Epithelial cell of prostate (primary cell): Measurements from ENCODE around the gene MIPOL1.
A peak's percentile ranks its signal among the peaks of the same experiment; 100 is the strongest.
"Not testable (repeated sequence)": the region's sequence is repeated elsewhere in the genome, so short reads cannot be mapped to it uniquely, and the experiment has no call there.

Source experiments
- DNase-seq: peaks from one replicate; pipeline ENCODE4 v3.0.0-alpha.2; 2011; ENCODE audit warnings: low read depth, low spot score
- H3K27ac ChIP-seq: fragments of 450-650 bp; 2 replicates; pipeline ENCODE4 v1.5.1; 2017; ENCODE audit warnings: mild to moderate bottlenecking

Gene MIPOL1

GRCh38 chr14:37428954-37429353 is 231.2 kb downstream of the MIPOL1 start:
- peak overlapping the region; percentile 39 for H3K27ac ChIP-seq
- no peak for DNase-seq

DNA sequence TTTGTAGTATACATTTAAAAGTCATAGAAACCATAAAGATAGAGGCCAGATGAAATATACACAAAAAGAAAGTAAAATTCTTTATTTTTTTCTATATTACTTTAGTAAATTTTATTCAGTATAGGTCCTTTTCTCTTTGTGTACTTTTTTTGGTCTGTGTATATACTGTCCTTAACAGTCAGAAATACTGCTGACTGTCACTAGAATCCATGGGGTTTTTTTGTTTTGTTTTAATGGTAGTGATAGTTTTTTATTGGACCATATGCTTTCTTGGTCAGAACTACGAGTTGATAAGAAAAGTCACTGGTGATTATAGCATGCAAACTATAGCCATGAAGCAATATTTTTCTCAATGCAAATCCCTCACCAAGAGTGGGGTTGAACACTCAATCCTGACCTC is 231.9 kb downstream of the MIPOL1 start:
- H3K27ac ChIP-seq: peak overlapping the region; percentile 39
- DNase-seq: no peak

DNA sequence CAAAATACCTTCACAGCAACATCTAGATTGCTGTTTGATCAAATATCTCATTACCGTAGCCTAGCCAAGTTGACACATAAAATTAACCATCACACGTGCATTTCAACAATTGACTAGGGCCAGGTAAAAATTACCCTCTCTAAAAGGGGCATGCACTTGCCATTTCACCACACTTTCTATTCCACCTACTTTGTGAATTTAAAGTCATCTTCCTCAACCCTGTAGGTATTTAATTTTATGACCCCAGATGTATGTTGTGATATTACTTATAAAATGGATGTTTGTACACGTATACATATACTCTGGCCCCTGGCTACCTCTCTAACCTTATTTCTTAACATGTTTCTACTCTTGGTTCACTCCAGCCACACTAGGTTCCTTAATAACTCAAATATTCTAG is 237.1 kb downstream of the MIPOL1 start:
- no peak for DNase-seq
- H3K27ac ChIP-seq: no peak overlapping the region

- DNase-seq: peak; percentile 20
- no peak overlapping the region for H3K27ac ChIP-seq
Observed at GRCh38 chr14:37436519-37436918, 238.8 kb downstream of the MIPOL1 start.

DNA sequence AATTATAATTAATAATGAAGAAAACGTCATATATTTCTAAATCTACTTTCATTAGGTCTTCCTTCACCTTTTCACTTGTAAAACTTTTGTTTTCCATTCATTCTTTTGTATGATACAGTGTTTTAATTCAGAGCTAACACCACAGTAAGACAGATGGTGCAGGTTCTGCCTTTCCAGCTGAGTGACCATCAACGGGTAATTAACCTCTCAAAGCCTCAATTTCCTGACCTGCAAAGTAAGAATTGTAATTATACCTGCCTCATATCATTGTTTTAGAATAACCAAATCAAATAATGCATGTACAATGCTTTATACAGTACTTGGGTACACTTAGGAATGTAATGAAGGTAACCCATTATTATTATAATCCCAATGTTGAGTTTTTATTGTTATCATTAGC is 239.8 kb downstream of the MIPOL1 start:
- no peak overlapping the region for H3K27ac ChIP-seq
- DNase-seq: no peak

- no peak for DNase-seq
Observed at GRCh38 chr14:37438444-37438843, 240.7 kb downstream of the MIPOL1 start.

DNA sequence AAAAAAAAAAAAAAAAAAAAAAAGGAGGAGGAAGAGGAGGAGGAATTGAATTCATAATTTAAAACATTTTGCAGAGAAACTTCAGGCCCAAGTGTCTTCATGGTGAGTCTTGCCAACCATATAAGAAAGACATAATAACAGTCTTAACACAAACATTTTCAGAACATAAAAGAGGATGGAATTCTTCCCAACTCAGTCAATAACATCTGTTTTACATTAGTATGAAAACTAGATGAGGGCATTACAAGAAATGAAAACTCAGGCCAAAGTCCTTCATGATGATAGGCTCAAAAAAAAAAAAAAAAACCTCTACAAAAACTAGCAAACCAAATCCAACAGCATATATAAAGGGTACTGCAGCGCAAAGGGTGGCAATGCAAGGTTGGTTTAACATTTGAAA is 245.7 kb downstream of the MIPOL1 start:
- H3K27ac ChIP-seq: no peak overlapping the region
- DNase-seq: no peak

More at GRCh38 chr14:37438444-37438843, 240.7 kb downstream of the MIPOL1 start:
- no peak overlapping the region for H3K27ac ChIP-seq

GRCh38 chr14:37447883-37448391 is 250.2 kb downstream of the MIPOL1 start:
- peak overlapping the region; percentile 62 for H3K27ac ChIP-seq
- peak; percentile 36 for DNase-seq

DNA sequence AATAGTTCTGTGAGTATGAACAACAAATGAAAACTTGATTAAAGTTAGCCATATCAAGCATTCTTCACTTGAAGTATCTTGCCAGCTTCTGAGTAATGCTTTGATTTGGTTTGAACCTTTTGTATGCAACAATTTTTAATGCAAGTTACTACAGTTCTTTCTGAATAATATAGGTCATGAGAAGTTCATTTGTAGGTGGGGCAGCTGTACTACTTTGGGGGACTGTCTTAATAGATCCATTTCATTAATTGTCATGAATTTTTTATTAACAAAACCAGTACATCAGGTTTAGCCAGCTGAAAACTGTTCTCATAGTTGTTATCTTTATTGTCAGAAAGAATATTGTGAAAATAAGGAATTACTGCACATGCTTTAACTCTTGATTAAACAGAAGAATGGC is 254.6 kb downstream of the MIPOL1 start:
- H3K27ac ChIP-seq: no peak overlapping the region
- peak; percentile 18 for DNase-seq

DNA sequence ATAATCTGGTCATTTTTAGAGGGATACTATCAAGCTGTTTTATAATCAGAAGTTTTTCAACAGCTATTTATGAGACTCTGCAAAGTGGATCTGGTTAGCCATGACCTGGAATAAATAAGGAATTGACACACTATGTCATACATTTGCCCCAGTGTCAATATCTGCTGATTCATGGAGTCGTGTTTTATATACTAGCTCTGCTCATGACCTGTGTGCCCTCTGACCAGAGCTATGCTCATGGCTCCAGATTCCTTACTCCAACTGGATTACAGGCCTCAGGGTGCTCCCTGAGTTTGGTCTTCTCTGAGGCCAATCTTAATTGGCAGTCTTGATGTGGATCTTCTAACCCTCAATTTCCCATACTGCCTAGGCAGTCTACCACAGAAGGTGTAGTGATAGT is 256.2 kb downstream of the MIPOL1 start:
- DNase-seq: no peak
- H3K27ac ChIP-seq: no peak overlapping the region

- no peak for DNase-seq
- H3K27ac ChIP-seq: no peak overlapping the region
Observed at GRCh38 chr14:37457334-37457733, 259.6 kb downstream of the MIPOL1 start.

DNA sequence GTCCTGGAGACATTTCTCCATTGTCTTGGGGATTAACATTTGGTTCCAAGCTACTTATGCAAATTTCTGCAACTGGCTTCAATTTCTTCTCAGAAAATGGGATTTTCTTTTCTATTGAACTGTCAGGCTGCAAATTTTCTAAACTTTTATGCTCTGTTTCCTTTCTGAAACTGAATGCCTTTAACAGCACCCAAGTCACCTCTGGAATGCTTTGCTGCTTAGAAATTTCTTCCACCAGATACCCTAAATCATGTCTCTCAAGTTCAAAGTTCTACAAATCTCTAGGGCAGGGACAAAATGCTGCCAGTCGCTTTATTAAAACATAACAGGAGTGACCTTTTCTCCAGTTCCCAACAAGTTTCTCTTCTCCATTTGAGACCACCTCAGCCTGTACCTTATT is 264.7 kb downstream of the MIPOL1 start:
- not testable (repeated sequence) for DNase-seq, H3K27ac ChIP-seq

- DNase-seq: no peak
- no peak overlapping the region for H3K27ac ChIP-seq
Observed at GRCh38 chr14:37464192-37464858, 266.6 kb downstream of the MIPOL1 start.

DNA sequence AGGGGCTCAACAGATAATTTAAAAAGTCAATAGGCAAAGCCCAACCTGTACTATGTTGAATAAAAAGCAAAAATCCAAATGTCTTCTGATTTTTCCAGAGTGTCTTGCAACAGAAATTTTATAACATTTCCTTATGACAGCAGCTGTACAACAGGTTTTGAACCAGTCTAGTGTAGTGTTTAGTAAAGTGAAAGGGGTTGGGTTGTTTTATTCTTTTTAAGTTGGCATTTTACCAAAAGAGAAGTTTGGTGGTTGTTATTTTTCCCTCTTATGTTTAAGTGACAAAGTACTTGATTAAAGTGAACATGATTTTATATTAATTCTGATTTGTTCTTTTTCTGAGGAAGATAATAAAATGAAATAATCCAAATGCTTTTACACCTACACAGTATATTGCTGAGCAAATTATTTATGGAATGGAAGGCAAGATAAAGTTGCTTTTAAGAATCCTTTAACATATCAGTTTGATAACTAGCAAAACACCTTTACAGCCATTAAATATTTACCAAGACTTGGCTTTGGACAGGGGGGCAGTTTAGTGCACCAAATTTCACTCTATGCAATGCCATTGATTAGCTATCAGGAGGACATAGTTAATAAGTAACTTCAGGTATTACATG is 268.4 kb downstream of the MIPOL1 start:
- H3K27ac ChIP-seq: no peak overlapping the region
- DNase-seq: no peak

DNA sequence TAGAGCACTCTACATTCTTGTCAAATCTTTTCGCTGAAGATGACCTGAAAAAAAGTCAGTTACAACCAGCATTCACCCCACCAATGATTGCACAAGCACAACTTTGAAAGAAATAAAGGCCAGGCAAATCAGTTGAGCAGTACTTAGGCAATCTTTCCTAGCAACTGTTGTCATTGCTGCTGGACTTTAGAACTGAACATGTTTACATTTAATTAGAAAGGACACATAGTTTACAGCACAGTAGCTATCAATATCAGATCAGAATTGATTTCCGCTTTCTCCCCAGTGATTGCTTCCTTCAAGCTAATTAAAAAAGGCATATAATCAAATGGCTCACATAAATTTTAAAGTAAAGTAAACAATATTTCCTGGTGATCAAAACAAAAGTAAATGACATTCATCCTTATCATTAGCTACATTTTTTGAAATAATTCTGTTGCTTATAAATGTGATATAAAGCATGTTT is 268.9 kb downstream of the MIPOL1 start:
- no peak for DNase-seq
- no peak overlapping the region for H3K27ac ChIP-seq

DNA sequence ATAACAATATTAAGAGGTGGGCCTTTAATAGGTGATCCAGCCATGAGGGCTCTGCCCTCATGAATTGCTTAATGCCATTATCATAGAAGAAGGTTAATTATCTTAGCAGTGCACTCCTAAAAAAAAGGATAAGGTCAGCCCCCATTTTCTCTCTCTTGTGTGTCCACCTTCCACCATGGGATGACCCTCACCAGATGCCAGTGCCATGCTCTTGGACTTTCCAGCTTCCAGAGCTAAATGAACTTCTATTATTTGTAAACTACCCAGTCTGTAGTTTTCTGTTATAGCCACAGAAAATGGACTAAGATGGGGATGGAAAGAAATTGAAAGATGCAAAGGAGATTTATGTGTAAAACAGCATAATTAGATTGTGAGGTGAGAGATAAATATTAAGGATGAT is 271.9 kb downstream of the MIPOL1 start:
- DNase-seq: no peak
- no peak overlapping the region for H3K27ac ChIP-seq

- DNase-seq: no peak
- H3K27ac ChIP-seq: no peak overlapping the region
Observed at GRCh38 chr14:37470251-37470650, 272.5 kb downstream of the MIPOL1 start.

- DNase-seq: no peak
Observed at GRCh38 chr14:37472906-37473305, 275.2 kb downstream of the MIPOL1 start.

GRCh38 chr14:37474191-37474590 is 276.5 kb downstream of the MIPOL1 start:
- H3K27ac ChIP-seq: no peak overlapping the region
- DNase-seq: no peak

More at GRCh38 chr14:37472906-37473305, 275.2 kb downstream of the MIPOL1 start:
- H3K27ac ChIP-seq: no peak overlapping the region

GRCh38 chr14:37480446-37481290 is 282.9 kb downstream of the MIPOL1 start:
- no peak overlapping the region for H3K27ac ChIP-seq
- no peak for DNase-seq

- H3K27ac ChIP-seq: no peak overlapping the region
- no peak for DNase-seq
Observed at GRCh38 chr14:37482428-37482827, 284.7 kb downstream of the MIPOL1 start.
